ENCODE data around the gene EXOC4.

Gene EXOC4

GRCh38 chr7:133761443-133761842, 508.6 kb downstream of the EXOC4 start:
- TF ChIP-seq, protein P1, sequence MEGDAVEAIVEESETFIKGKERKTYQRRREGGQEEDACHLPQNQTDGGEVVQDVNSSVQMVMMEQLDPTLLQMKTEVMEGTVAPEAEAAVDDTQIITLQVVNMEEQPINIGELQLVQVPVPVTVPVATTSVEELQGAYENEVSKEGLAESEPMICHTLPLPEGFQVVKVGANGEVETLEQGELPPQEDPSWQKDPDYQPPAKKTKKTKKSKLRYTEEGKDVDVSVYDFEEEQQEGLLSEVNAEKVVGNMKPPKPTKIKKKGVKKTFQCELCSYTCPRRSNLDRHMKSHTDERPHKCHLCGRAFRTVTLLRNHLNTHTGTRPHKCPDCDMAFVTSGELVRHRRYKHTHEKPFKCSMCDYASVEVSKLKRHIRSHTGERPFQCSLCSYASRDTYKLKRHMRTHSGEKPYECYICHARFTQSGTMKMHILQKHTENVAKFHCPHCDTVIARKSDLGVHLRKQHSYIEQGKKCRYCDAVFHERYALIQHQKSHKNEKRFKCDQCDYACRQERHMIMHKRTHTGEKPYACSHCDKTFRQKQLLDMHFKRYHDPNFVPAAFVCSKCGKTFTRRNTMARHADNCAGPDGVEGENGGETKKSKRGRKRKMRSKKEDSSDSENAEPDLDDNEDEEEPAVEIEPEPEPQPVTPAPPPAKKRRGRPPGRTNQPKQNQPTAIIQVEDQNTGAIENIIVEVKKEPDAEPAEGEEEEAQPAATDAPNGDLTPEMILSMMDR (IDR thresholded peaks at IDR 0.05; ENCODE audit: unreplicated experiment in 3 of 3) = no peak
- no peaks in the 10 kb centered on the region for H3K36me3 Mint-ChIP-seq (ENCODE audit: low read depth)
- no peak overlapping the region for H3K27ac Mint-ChIP-seq
- no peaks in the 10 kb centered on the region for H3K27me3 Mint-ChIP-seq (ENCODE audit: low read depth)
- H3K9me3 Mint-ChIP-seq = no peaks in the 10 kb centered on the region
- peaks cover 8% of the 10 kb centered on the region for H3K4me1 Mint-ChIP-seq
- no peak overlapping the region for H3K4me3 Mint-ChIP-seq

GRCh38 chr7:133763076-133763640, 510.3 kb downstream of the EXOC4 start:
- no peaks in the 10 kb centered on the region for H3K27me3 Mint-ChIP-seq (ENCODE audit: low read depth)
- peak overlapping the region; percentile 75 to 83 (median 83) for H3K27ac Mint-ChIP-seq
- TF ChIP-seq, protein P1 (IDR thresholded peaks at IDR 0.05; ENCODE audit: unreplicated experiment in 3 of 3) = no peak
- H3K9me3 Mint-ChIP-seq = no peaks in the 10 kb centered on the region
- no peak overlapping the region for H3K4me3 Mint-ChIP-seq
- H3K4me1 Mint-ChIP-seq = peaks cover 8% of the 10 kb centered on the region
- H3K36me3 Mint-ChIP-seq (ENCODE audit: low read depth) = no peaks in the 10 kb centered on the region

DNA sequence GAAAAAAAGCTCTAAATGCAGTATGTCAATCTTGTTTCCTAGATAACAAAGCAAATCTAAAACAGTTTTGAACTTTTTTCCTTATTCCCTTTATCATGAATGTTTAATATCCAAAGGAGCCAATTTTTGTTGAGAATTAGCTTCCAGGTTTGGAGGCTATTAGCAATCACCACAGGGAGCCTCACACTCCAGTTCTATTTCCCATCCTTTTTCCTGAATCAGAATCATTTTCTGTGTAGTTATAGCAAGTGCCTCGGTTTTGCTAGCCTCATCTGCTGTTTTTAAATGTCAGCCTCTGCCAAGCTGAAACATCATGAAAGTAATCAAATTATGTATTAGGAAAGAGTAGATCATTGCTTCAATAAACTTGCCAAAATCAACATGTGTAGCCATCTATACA, 516.8 kb downstream of the EXOC4 start:
- Mint-ChIP-seq H3K36me3 (ENCODE audit: low read depth) (no peaks in the 10 kb centered on the region), H3K27ac (peak overlapping the region in 1 of 3 experiments; percentile 36), H3K4me1 (peaks cover 22% of the 10 kb centered on the region), H3K4me3 (no peak overlapping the region), H3K9me3 (no peaks in the 10 kb centered on the region), H3K27me3 (ENCODE audit: low read depth) (no peaks in the 10 kb centered on the region)
- TF ChIP-seq, protein P1 (IDR thresholded peaks at IDR 0.05; ENCODE audit: unreplicated experiment in 3 of 3) = no peak

DNA sequence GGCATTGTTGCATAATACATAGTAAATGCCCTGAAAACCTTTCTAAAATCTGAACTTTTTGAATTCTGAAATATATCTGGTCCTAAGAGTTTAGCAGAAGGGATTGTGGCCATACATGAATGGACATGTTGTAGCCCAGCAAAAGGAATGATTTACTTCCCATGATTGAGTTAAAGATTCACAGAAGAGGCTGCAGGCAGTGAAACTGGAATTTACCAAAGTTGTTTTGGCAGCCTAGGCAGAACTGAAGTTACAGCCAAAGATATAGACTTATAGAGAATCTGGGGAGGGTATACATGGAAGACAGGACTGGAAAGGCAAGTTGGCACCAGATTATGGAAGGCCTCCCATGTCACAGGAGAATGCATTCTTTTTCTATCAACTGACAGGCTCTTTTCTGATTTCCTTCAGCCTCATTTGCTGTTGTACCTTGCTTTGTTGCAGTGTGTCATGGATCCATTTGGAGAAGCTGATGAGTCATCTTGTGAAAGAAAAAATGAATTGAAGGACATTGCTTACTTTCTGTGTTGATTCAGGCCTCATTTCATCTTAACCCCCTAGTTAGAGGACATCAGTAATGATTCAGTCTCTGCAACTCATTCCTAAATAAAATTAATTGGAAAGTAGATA, 518.1 kb downstream of the EXOC4 start:
- TF ChIP-seq, protein P1 (IDR thresholded peaks at IDR 0.05; ENCODE audit: unreplicated experiment in 3 of 3) = no peak
- H3K27me3 Mint-ChIP-seq (ENCODE audit: low read depth) = no peaks in the 10 kb centered on the region
- H3K27ac Mint-ChIP-seq = peak overlapping the region; percentile 89 to 95 (median 90)
- no peaks in the 10 kb centered on the region for H3K9me3 Mint-ChIP-seq
- peaks cover 31% of the 10 kb centered on the region for H3K4me1 Mint-ChIP-seq
- no peaks in the 10 kb centered on the region for H3K36me3 Mint-ChIP-seq (ENCODE audit: low read depth)
- H3K4me3 Mint-ChIP-seq = no peak overlapping the region

DNA sequence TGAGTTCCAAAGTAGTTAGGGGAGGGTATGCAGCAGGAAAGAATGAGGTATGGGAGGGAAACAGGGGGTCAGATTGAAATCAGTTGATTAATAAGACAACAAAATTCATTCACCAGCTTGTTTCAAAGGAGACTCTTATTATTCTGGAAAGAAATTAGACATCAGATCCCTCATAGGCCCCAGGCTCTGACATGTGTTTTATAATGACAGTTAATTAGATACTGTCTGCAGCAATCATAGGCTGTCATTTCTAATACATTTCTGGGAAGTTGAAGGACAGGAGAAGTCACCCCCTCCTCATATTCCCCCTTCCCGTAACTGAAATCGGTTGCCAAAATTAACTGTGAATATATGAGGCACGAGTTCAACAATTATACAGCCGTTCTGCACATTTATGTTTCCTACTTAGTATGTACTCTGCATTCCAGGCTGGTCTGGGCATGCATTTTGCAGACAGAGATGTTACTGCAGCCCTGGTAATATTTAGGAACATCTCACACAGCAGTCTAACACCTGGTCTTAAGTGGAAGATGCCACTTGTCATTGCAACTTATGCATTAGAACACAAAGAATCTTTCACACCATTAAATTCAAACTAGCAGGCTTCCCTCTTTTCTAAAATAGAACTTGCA, 519.0 kb downstream of the EXOC4 start:
- Mint-ChIP-seq H3K27ac (peak overlapping the region; percentile 89 to 95 (median 90)), H3K27me3 (ENCODE audit: low read depth) (no peaks in the 10 kb centered on the region), H3K9me3 (no peaks in the 10 kb centered on the region), H3K4me1 (peaks cover 35% of the 10 kb centered on the region), H3K4me3 (no peak overlapping the region), H3K36me3 (ENCODE audit: low read depth) (peaks cover under 1% of the 10 kb centered on the region)
- TF ChIP-seq, protein P1 (IDR thresholded peaks at IDR 0.05; ENCODE audit: unreplicated experiment in 3 of 3) = no peak

Measured in nephron (organoid).